Liver (tissue), 9 donors: ENCODE results near the gene OR52K1. TPM values are rescaled to one million over a fixed set of nuclear protein-coding genes. Genes with fewer than 3 reads are reported as not detected.

ENCODE experiments used
- DNase-seq: peaks from one replicate; pipeline ENCODE4 v3.0.0-alpha.2; 2017; ENCODE audit warnings: low spot score
- H3K27ac ChIP-seq, 2 donors: one replicate each; pipeline ENCODE4 v1.7.0; 2013; ENCODE audit warnings: inconsistent platforms in 2 of 2, low read length in 2 of 2, control low read depth in 1 of 2, low read depth in 1 of 2, mild to moderate bottlenecking in 1 of 2
- H3K27me3 ChIP-seq, 4 donors: one replicate each; pipeline versions ENCODE4 v1.6.1 to v1.7.0; 2013; ENCODE audit warnings: low read length in 3 of 4, inconsistent platforms in 1 of 4, mild to moderate bottlenecking in 1 of 4, moderate library complexity in 1 of 4; ENCODE audit not compliant: control insufficient read depth in 4 of 4, insufficient read depth in 4 of 4
- H3K36me3 ChIP-seq, 4 donors: one replicate each; pipeline versions ENCODE4 v1.6.1 to v1.7.0; 2013; ENCODE audit warnings: low read length in 3 of 4, mild to moderate bottlenecking in 3 of 4, low read depth in 1 of 4, moderate library complexity in 1 of 4; ENCODE audit not compliant: control insufficient read depth in 4 of 4, insufficient read depth in 3 of 4
- H3K4me1 ChIP-seq, 4 donors: one replicate each; pipeline versions ENCODE4 v1.6.1 to v1.7.0; 2013; ENCODE audit warnings: low read length in 3 of 4, mild to moderate bottlenecking in 3 of 4, moderate library complexity in 1 of 4; ENCODE audit not compliant: control insufficient read depth in 4 of 4, insufficient read depth in 4 of 4
- H3K4me3 ChIP-seq, 3 donors: one replicate each; pipeline versions ENCODE4 v1.6.1 to v1.7.0; 2013; ENCODE audit warnings: low read length in 3 of 3, control low read depth in 1 of 3, low read depth in 1 of 3, mild to moderate bottlenecking in 1 of 3
- H3K9ac ChIP-seq, 2 donors: one replicate each; pipeline ENCODE4 v1.7.0; 2013; ENCODE audit warnings: low read length in 2 of 2, mild to moderate bottlenecking in 2 of 2, moderate library complexity in 2 of 2, control low read depth in 1 of 2, low read depth in 1 of 2
- H3K9me3 ChIP-seq, 4 donors: one replicate each; pipeline versions ENCODE4 v1.6.1 to v1.7.0; 2013; ENCODE audit warnings: low read length in 3 of 4; ENCODE audit not compliant: control insufficient read depth in 4 of 4
- ATF3 ChIP-seq: IDR thresholded peaks from 2 replicates; pipeline ENCODE4 v1.6.1; 2016; ENCODE audit warnings: antibody characterized with exemption
- CTCF ChIP-seq: fragments of 150-350 bp; IDR thresholded peaks from 2 replicates; pipeline ENCODE4 v1.5.1; 2017; ENCODE audit warnings: improper control_type of control experiment, low read depth, low read length; ENCODE audit not compliant: missing input control
- EGR1 ChIP-seq, 2 donors: IDR thresholded peaks; 2 replicates each; pipeline ENCODE4 v1.6.1; 2016 to 2018; ENCODE audit warnings: antibody characterized with exemption in 2 of 2, low read depth in 2 of 2
- GABPA ChIP-seq, 2 donors: IDR thresholded peaks in 1 of 2; conservative IDR thresholded peaks in 1 of 2; 2 replicates each; pipeline ENCODE4 v1.6.1; 2016; ENCODE audit warnings: antibody characterized with exemption in 2 of 2, mild to moderate bottlenecking in 1 of 2, moderate library complexity in 1 of 2
- HNF4A ChIP-seq, 2 donors: conservative IDR thresholded peaks; 2 replicates each; pipeline ENCODE4 v1.6.1; 2016; ENCODE audit warnings: antibody characterized with exemption in 2 of 2, mild to moderate bottlenecking in 2 of 2
- JUND ChIP-seq, 2 donors: IDR thresholded peaks; 2 replicates each; pipeline ENCODE4 v1.6.1; 2016; ENCODE audit warnings: antibody characterized with exemption in 2 of 2
- RAD21 ChIP-seq, 2 donors: IDR thresholded peaks; 2 replicates each; pipeline ENCODE4 v1.6.1; 2016; ENCODE audit warnings: antibody characterized with exemption in 2 of 2, mild to moderate bottlenecking in 2 of 2
- REST ChIP-seq: IDR thresholded peaks from 2 replicates; pipeline ENCODE4 v1.6.1; 2016; ENCODE audit warnings: antibody characterized with exemption, mild to moderate bottlenecking
- RXRA ChIP-seq, 2 donors: IDR thresholded peaks; 2 replicates each; pipeline ENCODE4 v1.6.1; 2017 to 2018; ENCODE audit warnings: antibody characterized with exemption in 2 of 2, mild to moderate bottlenecking in 1 of 2
- SP1 ChIP-seq: IDR thresholded peaks from 2 replicates; pipeline ENCODE4 v1.6.1; 2018; ENCODE audit warnings: antibody characterized with exemption, mild to moderate bottlenecking
- TAF1 ChIP-seq: conservative IDR thresholded peaks from 2 replicates; pipeline ENCODE4 v1.6.1; 2016; ENCODE audit warnings: antibody characterized with exemption, mild to moderate bottlenecking
- YY1 ChIP-seq: IDR thresholded peaks from 2 replicates; pipeline ENCODE4 v1.6.1; 2016; ENCODE audit warnings: antibody characterized with exemption, mild to moderate bottlenecking
- ZBTB33 ChIP-seq: IDR thresholded peaks from 2 replicates; pipeline ENCODE4 v1.6.1; 2016; ENCODE audit warnings: antibody characterized with exemption
- WGBS: extraction: QIAGEN DNeasy Blood & Tissue Kit; methylation state at CpG from one replicate; pipeline ENCODE4 v1.1.7; 2013; 5-methylcytosine and 5-hydroxymethylcytosine counted together
- polyA plus RNA-seq, 2 donors: library from polyadenylated mRNA; stranded (reverse) in 1 of 2; unstranded in 1 of 2; fragments of 200-250 nt in 1 of 2; fragments of >200 nt in 1 of 2; fragmentation: Nextera tagmentation in 1 of 2; extraction: Ambion mirVana in 1 of 2; gene quantifications; one replicate each; pipeline versions ENCODE4 v1.2.1 to v1.2.3, GENCODE V29; 2013 to 2015
- total RNA-seq, 2 donors: library from RNA; depleted of rRNA; stranded (reverse); fragments of >200 nt; gene quantifications; one replicate each; pipeline ENCODE4 v1.2.3, GENCODE V29; 2014
- donor health status: healthy.
- donor health status: healthy.
- donor health status: healthy.
- donor health status: healthy.
- donor health status: healthy.

The OR52K1 gene
- total and polyA plus RNA-seq, 4 donors = under 0.01 TPM; not detected in 3

GRCh38 chr11:4511282-4512245 lies 29.1 kb downstream of the OR52K1 start:
- no peak for DNase-seq
- no peaks in the 10 kb centered on the region for H3K4me1 ChIP-seq
- H3K9me3 ChIP-seq = no peaks in the 10 kb centered on the region
- H3K9ac ChIP-seq = no peak overlapping the region
- H3K36me3 ChIP-seq = no peaks in the 10 kb centered on the region
- H3K27ac ChIP-seq = no peak overlapping the region
- no peaks in the 10 kb centered on the region for H3K27me3 ChIP-seq
- 37% methylated on average over 5 of the region's 5 CpGs for WGBS
- TF ChIP-seq YY1 (no peak), TAF1 (no peak), REST (no peak), CTCF (no peak), ATF3 (no peak), RAD21 (IDR thresholded peaks at IDR 0.05) (no peak), SP1 (no peak), EGR1 (IDR thresholded peaks at IDR 0.05; ENCODE audit: low read depth in 2 of 2) (no peak)
- H3K4me3 ChIP-seq = no peak overlapping the region

GRCh38 chr11:4514196-4514595 lies 31.8 kb downstream of the OR52K1 start:
- DNase-seq = no peak
- no peak for TF ChIP-seq REST
- TF ChIP-seq ZBTB33 = no peak
- TF ChIP-seq YY1 = no peak
- no peak for TF ChIP-seq RXRA (IDR thresholded peaks at IDR 0.05)
- TF ChIP-seq GABPA (IDR thresholded peaks at IDR 0.05 in 1 of 2, conservative IDR thresholded peaks at IDR 0.05 in 1 of 2) = no peak
- no peak for TF ChIP-seq HNF4A (conservative IDR thresholded peaks at IDR 0.05)
- no peak for TF ChIP-seq JUND (IDR thresholded peaks at IDR 0.05)
- no peak for TF ChIP-seq RAD21 (IDR thresholded peaks at IDR 0.05)
- WGBS = 69% methylated on average over 1 of the region's 1 CpG
- Histone ChIP-seq H3K27ac (no peak overlapping the region), H3K4me3 (no peak overlapping the region), H3K9ac (no peak overlapping the region), H3K9me3 (no peaks in the 10 kb centered on the region), H3K36me3 (no peaks in the 10 kb centered on the region), H3K4me1 (no peaks in the 10 kb centered on the region), H3K27me3 (no peaks in the 10 kb centered on the region)
